AG04450 (cell line): Measurements from ENCODE around the gene VSX2. TPM values are rescaled to one million over a fixed set of nuclear protein-coding genes. Genes with fewer than 3 reads are reported as not detected.

Experiments used
- CTCF ChIA-PET: fragments of 300-600, 350-600 bp; formaldehyde crosslinking; extraction: SDS; loops from one replicate; lab custom pipeline; 2022; ENCODE audit warnings: antibody characterized with exemption, inconsistent platforms; lab: Charles Lee
- POLR2A ChIA-PET: fragments of 350-600 bp; formaldehyde crosslinking; extraction: SDS; loops from one replicate; lab custom pipeline; 2021; ENCODE audit warnings: antibody characterized with exemption, inconsistent platforms; lab: Yijun Ruan, JAX
- DNase-seq: peaks from one replicate; pipeline ENCODE4 v3.0.0-alpha.2; 2011; ENCODE audit warnings: low read depth, low spot score
- H3K27ac ChIP-seq: one replicate; pipeline ENCODE4 v1.5.1; 2012; ENCODE audit warnings: low read depth, low read length, control low read depth
- H3K27me3 ChIP-seq: one replicate; pipeline ENCODE4 v1.6.0; 2012; ENCODE audit warnings: low read length; ENCODE audit not compliant: control insufficient read depth, insufficient read depth
- H3K4me3 ChIP-seq: 2 replicates; pipeline ENCODE4 v1.5.1; 2011; ENCODE audit warnings: mild to moderate bottlenecking, low read depth, low read length, control low read depth
- H3K9me3 ChIP-seq: 2 replicates; pipeline ENCODE4 v1.5.1; 2012; ENCODE audit warnings: low read length; ENCODE audit not compliant: control insufficient read depth, insufficient read depth
- polyA plus RNA-seq: library from polyadenylated mRNA; depleted of rRNA; stranded (reverse); fragments of >200 nt; gene quantifications from 2 replicates; pipeline ENCODE4 v1.2.3, GENCODE V29; 2011
- TF ChIP-seq, protein P1 (sequence below): IDR thresholded peaks from 2 replicates; pipeline ENCODE4 v1.5.1; 2011; ENCODE audit warnings: low read depth, low read length, control low read depth, inconsistent platforms

Gene VSX2
- polyA plus RNA-seq, 1 experiment: not detected

DNA sequence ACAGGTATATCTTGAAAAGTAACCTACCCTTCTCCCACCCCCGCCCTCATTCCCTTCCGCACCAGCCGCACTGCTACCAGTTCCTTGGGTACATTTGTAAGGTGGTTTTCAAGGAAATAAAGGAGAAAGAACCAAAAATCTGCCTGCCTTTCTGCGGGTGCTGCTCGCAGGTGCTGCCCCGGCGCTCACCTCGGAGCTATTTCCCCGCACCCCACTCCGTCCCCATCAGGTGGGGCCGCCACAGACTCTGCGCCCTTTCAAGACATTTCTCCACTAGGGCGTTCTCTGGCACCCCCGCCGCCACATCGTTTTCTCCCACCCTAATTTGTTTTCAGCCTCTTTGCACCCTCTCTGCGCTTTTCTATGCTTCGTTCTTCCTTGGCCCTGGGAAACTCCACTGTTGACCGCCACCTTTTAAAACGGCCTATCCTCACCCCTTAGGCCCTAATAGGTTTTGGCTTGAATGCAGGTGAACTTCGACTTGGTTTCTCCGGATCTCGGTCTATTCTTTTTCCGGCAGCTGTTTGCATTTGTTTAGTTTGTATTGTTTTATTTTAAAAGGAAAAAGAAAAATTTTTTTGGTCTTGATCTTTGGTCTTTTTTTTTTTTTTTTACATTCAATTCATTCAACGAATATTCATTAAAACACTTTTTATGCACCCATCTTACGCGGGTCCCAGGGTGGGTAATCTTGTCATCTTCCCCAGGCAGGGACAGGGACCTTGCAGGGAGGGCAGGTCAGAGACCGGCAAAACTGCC, 3.0 kb downstream of the VSX2 start:
- Histone ChIP-seq H3K27ac (no peak overlapping the region), H3K27me3 (peaks cover 98% of the 10 kb centered on the region)

DNA sequence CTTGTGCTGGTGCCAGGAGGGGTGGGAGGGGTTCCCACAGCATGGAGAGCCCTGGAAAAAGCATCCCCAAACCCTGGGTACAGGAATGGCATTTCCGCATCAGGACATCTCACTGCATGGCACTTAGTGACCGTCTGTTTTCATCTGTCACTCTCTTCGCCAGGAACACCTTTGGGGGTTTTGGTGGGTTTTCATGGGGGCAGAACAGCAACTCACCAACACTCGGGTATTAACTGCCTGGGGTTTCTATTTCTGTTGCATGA, 3.5 kb downstream of the VSX2 start:
- ChIA-PET POLR2A (no interaction called here), CTCF (interaction anchor here (0.8 kb wide), 1 partner anchor 9 kb away, joined by 3 read pairs; no protein-coding TSS in a partner anchor)
- Histone ChIP-seq H3K27me3 (peaks cover 98% of the 10 kb centered on the region), H3K4me3 (no peak overlapping the region), H3K27ac (no peak overlapping the region), H3K9me3 (peaks cover 11% of the 10 kb centered on the region; the same call in 1 of the 2 replicates)
- DNase-seq: no peak
- TF ChIP-seq, protein P1, sequence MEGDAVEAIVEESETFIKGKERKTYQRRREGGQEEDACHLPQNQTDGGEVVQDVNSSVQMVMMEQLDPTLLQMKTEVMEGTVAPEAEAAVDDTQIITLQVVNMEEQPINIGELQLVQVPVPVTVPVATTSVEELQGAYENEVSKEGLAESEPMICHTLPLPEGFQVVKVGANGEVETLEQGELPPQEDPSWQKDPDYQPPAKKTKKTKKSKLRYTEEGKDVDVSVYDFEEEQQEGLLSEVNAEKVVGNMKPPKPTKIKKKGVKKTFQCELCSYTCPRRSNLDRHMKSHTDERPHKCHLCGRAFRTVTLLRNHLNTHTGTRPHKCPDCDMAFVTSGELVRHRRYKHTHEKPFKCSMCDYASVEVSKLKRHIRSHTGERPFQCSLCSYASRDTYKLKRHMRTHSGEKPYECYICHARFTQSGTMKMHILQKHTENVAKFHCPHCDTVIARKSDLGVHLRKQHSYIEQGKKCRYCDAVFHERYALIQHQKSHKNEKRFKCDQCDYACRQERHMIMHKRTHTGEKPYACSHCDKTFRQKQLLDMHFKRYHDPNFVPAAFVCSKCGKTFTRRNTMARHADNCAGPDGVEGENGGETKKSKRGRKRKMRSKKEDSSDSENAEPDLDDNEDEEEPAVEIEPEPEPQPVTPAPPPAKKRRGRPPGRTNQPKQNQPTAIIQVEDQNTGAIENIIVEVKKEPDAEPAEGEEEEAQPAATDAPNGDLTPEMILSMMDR: no peak

More for the DNA sequence above, 3.0 kb downstream of the VSX2 start:
- no peak overlapping the region for H3K4me3 ChIP-seq
- TF ChIP-seq, protein P1: no peak
- no peak for DNase-seq
- peaks cover 11% of the 10 kb centered on the region; the same call in 1 of the 2 replicates for H3K9me3 ChIP-seq
- CTCF ChIA-PET: interaction anchor here (0.7 to 0.8 kb wide), 3 partner anchors 10 to 101 kb away, joined by 3 to 6 read pairs (median 6); no protein-coding TSS in a partner anchor
- POLR2A ChIA-PET: no interaction called here

DNA sequence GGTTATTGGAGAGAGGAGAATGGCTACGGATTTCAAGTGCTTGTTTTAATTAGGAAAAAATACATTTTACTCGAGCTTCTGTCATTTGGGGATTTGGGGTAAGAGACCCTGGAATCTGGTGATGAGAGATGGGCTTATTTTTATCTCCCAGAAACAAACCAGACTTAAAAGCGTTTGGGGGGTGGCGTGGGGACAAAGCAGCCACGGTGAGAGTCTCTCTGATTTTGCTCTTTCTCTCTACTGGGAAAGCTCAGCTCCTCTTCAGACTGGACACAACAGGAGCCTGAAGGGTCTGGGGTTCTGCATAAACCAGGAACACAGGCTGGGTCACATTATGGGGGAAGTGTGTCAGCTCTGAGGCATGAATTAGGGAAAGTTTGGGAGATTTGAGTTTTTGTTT, 3.8 kb downstream of the VSX2 start:
- ChIA-PET CTCF (interaction anchor here (0.8 kb wide), 1 partner anchor 9 kb away, joined by 3 read pairs; no protein-coding TSS in a partner anchor), POLR2A (no interaction called here)
- DNase-seq: no peak
- Histone ChIP-seq H3K9me3 (peaks cover 11% of the 10 kb centered on the region; the same call in 1 of the 2 replicates), H3K27ac (no peak overlapping the region), H3K4me3 (no peak overlapping the region), H3K27me3 (peaks cover 98% of the 10 kb centered on the region)
- TF ChIP-seq, protein P1: no peak

DNA sequence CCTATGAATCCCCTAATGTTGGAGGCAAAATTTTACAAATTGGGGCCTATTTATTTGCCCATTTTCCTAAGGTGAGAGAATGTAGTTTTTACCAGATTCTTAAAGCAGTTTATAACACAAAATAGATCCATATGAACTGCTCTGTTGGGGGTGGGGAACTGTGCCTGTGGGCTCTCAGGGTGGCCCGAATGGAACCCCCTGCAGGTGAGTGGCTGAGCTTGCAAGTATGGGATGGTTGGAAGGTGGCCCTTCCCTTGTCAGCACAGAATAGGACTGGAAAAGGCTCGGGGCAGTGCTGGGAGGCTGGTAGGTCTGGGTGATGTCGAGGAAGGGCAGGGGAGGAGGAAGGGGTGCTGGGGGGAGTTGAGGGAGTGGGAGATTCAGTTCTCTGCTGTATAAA, 4.9 kb downstream of the VSX2 start:
- peaks cover 94% of the 10 kb centered on the region for H3K27me3 ChIP-seq
- H3K9me3 ChIP-seq: peaks cover 11% of the 10 kb centered on the region; the same call in 1 of the 2 replicates
- POLR2A ChIA-PET: no interaction called here
- CTCF ChIA-PET: interaction anchor here (0.9 kb wide), 1 partner anchor 13 kb away, joined by 3 read pairs; no protein-coding TSS in a partner anchor
- no peak overlapping the region for H3K4me3 ChIP-seq
- DNase-seq: no peak
- TF ChIP-seq, protein P1: 0 out of 2 replicates have a peak, but pooled peaks have one; percentile 4
- no peak overlapping the region for H3K27ac ChIP-seq

DNA sequence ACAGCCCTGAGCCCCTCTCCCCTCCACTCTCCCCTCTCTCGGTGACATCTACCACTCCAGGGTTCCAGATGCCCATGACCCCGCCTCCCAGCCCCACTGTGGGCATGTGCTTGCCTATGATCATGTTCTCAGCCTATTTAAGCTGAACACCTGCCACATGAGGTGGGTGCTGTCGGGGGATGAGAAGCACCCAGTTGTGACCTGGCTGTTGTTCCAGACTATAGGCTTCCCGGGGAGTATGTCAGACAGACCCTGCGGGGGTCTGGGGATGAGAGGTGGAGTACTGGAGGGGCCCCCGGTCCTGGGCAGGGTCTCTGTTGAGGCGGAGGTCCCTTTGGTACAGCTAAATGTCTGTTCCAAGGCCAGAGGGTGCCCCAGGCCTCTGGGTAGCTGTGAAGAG, 6.0 kb downstream of the VSX2 start:
- no peak overlapping the region for H3K27ac ChIP-seq
- no peak overlapping the region for H3K4me3 ChIP-seq
- POLR2A ChIA-PET: no interaction called here
- H3K9me3 ChIP-seq: peaks cover 7% of the 10 kb centered on the region; the same call in 1 of the 2 replicates
- CTCF ChIA-PET: no interaction called here
- no peak for DNase-seq
- H3K27me3 ChIP-seq: peaks cover 83% of the 10 kb centered on the region
- TF ChIP-seq, protein P1: no peak
